IPS-11a (cell line): Measurements from ENCODE around the gene FAM98B.

Experiments used
- H3K4me3 ChIP-seq: one replicate; pipeline ENCODE4 v1.5.1; 2013; ENCODE audit warnings: low read depth, low read length, control low read depth

The FAM98B gene

DNA sequence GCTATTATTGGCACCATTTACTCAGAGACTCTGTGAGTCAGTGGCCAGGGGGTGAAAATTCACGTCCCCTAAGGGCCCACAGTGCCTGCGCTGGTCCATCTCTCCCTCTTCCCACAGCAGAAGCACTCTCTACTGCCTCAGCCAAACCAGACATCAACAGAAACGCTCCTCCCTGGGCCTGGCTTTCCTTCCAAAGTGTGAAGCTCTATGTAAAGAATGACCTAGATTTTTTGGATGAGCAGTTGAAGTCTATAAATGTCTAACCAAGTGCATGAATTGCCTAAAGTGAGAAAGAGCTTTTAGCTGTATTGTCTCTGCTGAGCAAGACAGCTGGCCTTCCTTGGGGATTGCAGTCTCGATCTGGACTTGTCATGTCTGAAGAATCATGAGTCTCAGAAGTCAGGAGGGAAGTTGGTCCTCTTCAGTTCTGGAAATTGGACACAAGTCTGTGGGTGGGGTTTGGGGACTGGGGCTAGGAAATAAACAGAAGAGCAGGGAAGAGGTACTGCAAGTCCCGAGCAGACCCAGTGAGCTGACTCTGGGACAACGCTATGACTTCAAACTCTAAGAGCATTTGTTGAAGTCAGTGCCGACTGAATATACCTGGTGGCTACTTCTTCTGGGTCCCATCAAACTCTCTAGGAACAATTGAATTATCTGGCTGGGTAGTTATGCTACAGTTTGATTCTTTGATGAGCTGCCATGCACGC is 81.7 kb downstream of the FAM98B start:
- H3K4me3 ChIP-seq = no peak overlapping the region

DNA sequence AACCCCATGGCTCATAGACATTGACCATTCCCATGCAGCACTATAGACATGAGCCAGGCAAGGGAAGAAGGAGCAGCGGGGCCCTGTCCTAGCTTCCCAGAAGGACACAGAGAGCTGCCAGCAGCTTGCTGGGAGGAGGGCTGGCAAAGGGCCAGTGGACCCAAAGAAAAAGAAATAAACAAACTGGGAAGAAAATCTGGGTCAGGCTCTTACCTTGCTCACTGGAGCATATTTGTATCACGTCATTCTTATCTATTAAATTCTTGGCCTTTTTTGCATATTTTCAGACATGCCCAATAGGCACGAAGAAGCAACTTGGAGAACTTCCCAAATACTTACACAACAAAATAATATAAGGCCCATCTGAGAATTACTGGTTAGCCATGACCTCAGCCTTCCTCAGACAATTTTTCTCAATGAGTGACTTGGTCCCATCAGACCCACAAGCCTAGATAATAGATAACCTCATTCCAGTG is 82.3 kb downstream of the FAM98B start:
- H3K4me3 ChIP-seq = no peak overlapping the region
